Measurements from ENCODE around the gene SPEM1. TPM values are rescaled to one million over a fixed set of nuclear protein-coding genes. Genes with fewer than 3 reads are reported as not detected.

The SPEM1 gene
- total and polyA plus RNA-seq, 3 experiments from 2014 or later = not detected

DNA sequence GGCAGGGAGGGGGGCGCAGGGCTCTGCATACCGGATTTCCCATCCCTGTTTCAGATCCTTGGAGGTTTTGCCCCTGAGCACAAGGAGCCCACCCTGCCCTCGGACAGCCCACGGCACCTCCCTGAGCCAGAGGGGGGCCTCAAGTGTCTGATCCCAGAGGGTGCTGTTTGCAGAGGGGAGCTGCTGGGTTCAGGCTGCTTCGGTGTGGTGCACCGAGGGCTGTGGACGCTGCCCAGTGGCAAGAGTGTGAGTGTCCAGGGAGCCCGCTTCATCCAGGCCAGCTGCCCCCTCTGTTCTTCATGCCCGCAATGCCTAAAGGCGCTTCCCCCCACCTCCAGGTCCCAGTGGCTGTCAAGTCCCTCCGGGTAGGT, 36.8 kb upstream of the SPEM1 start:
- H3K4me3 ChIP-seq (ENCODE audit: low read length) = peak overlapping the region; percentile 83
- H3K27me3 Mint-ChIP-seq = peaks cover 18 to 33% of the 10 kb centered on the region in 2 donors

DNA sequence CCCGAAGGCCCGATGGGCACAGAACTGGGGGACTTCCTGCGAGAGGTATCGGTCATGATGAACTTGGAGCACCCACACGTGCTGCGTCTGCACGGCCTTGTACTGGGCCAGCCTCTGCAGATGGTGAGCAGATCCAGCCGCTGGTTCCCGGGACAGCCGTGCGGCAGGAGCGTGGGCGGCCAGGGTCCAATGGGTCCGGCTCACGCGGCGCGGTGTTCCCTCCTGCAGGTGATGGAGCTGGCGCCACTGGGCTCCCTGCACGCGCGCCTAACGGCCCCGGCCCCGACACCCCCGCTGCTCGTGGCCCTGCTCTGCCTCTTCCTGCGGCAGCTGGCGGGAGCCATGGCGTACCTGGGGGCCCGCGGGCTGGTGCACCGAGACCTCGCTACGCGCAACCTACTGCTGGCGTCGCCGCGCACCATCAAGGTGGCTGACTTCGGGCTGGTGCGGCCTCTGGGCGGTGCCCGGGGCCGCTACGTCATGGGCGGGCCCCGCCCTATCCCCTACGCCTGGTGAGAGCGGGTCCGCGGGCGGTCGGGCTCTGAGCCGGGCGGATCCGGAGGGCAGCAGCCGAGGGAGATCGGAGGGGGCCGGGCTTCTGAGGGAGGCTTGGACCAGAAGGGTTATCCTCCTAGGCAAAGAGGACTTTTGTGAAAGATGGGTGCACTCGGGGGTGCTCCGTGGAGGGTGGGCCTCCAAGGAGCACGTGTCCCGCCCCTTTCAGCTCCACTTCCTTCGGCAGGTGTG, 36.2 kb upstream of the SPEM1 start:
- H3K36me3 ChIP-seq (ENCODE audit: insufficient read depth, low read length) = no peaks in the 10 kb centered on the region
- H3K4me3 Mint-ChIP-seq = peak overlapping the region; percentile 78 to 92 (median 87)
- H3K4me1 ChIP-seq (ENCODE audit: insufficient read depth, low read length) = peaks cover 13% of the 10 kb centered on the region
- no peaks in the 10 kb centered on the region for H3K9me3 ChIP-seq (ENCODE audit: low read length)
- H3K27ac ChIP-seq (ENCODE audit: low read depth, low read length) = peak overlapping the region; percentile 79
- DNase-seq = peak; percentile 72 to 88 (median 80)
- peak overlapping the region; percentile 83 for H3K4me3 ChIP-seq (ENCODE audit: low read length)
- ChIA-PET POLR2A (interaction anchor here (0.7 to 1.9 kb wide), 15 partner anchors 9 to 100 kb away, joined by 3 to 16 read pairs (median 3); partner anchors contain the start of genes ACAP1, PLSCR3, POLR2A and TMEM102), CTCF (interaction anchor here (0.9 to 2.1 kb wide), 8 partner anchors 10 to 177 kb away, joined by 3 to 15 read pairs (median 4); partner anchors contain the start of genes PLSCR3 and TMEM102)
- peaks cover 16% of the 10 kb centered on the region for H3K27me3 ChIP-seq (ENCODE audit: insufficient read depth, low read length, poor library complexity, severe bottlenecking)
- peaks cover 0 to 5% (median 2%) of the 10 kb centered on the region in 5 donors for H3K9me3 Mint-ChIP-seq
- peaks cover 18 to 33% of the 10 kb centered on the region in 2 donors for H3K27me3 Mint-ChIP-seq
- H3K27ac Mint-ChIP-seq = peak overlapping the region; percentile 85 to 97 (median 92)
- peaks cover 0 to 19% (median 6%) of the 10 kb centered on the region in 3 donors for H3K36me3 Mint-ChIP-seq
- H3K4me1 Mint-ChIP-seq = peaks cover 12 to 16% (median 15%) of the 10 kb centered on the region in 3 donors

More for the DNA sequence above, 36.8 kb upstream of the SPEM1 start:
- peaks cover 13% of the 10 kb centered on the region for H3K4me1 ChIP-seq (ENCODE audit: insufficient read depth, low read length)
- H3K4me1 Mint-ChIP-seq = peaks cover 12 to 16% (median 15%) of the 10 kb centered on the region in 3 donors
- no peaks in the 10 kb centered on the region for H3K36me3 ChIP-seq (ENCODE audit: insufficient read depth, low read length)
- no peak for DNase-seq
- H3K36me3 Mint-ChIP-seq = peaks cover 0 to 14% (median 6%) of the 10 kb centered on the region in 3 donors
- ChIA-PET POLR2A (interaction anchor here (0.7 to 1.9 kb wide), 8 partner anchors 8 to 101 kb away, joined by 3 to 9 read pairs (median 4); partner anchors contain the start of genes POLR2A and TMEM102), CTCF (interaction anchor here (1.2 to 2.1 kb wide), 6 partner anchors 15 to 60 kb away, joined by 3 to 15 read pairs (median 4); partner anchors contain the start of gene TMEM102)
- H3K4me3 Mint-ChIP-seq = peak overlapping the region in 6 of 7 donors; percentile 39 to 88 (median 82)
- peaks cover 16% of the 10 kb centered on the region for H3K27me3 ChIP-seq (ENCODE audit: insufficient read depth, low read length, poor library complexity, severe bottlenecking)
- H3K9me3 Mint-ChIP-seq = peaks cover 0 to 5% (median 2%) of the 10 kb centered on the region in 5 donors
- H3K27ac Mint-ChIP-seq = peak overlapping the region in 5 of 8 donors; percentile 6 to 72 (median 57)
- H3K27ac ChIP-seq (ENCODE audit: low read depth, low read length) = peak overlapping the region; percentile 79
- no peaks in the 10 kb centered on the region for H3K9me3 ChIP-seq (ENCODE audit: low read length)

DNA sequence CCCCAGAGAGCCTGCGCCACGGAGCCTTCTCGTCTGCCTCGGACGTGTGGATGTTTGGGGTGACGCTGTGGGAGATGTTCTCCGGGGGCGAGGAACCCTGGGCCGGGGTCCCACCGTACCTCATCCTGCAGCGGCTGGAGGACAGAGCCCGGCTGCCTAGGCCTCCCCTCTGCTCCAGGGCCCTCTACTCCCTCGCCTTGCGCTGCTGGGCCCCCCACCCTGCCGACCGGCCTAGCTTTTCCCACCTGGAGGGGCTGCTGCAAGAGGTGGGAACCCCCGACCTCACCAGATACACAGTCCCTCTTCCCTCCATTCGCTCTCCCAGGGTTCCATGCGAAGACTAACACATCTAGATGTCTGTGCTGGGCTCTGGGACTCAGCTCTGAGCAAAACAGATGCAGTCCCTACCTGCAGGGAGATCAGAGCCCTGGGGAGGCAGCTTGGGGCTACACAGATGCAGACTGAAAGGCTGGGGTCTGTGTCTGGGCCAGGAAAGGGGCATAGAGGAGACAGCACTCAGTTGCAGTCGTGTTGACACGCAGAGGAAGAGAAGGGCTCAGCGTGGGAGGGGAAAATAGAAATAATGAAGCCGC, 35.5 kb upstream of the SPEM1 start:
- H3K4me3 Mint-ChIP-seq = peak overlapping the region; percentile 78 to 92 (median 87)
- H3K9me3 Mint-ChIP-seq = no peaks in the 10 kb centered on the region
- Histone ChIP-seq H3K27me3 (ENCODE audit: insufficient read depth, low read length, poor library complexity, severe bottlenecking) (peaks cover 16% of the 10 kb centered on the region), H3K9me3 (ENCODE audit: low read length) (no peaks in the 10 kb centered on the region), H3K4me3 (ENCODE audit: low read length) (peak overlapping the region; percentile 83), H3K27ac (ENCODE audit: low read depth, low read length) (peak overlapping the region; percentile 79), H3K36me3 (ENCODE audit: insufficient read depth, low read length) (peaks cover 4% of the 10 kb centered on the region), H3K4me1 (ENCODE audit: insufficient read depth, low read length) (peaks cover 13% of the 10 kb centered on the region)
- ChIA-PET POLR2A (interaction anchor here (0.5 to 1.9 kb wide), 14 partner anchors 9 to 100 kb away, joined by 3 to 16 read pairs (median 4); partner anchors contain the start of genes ACAP1, PLSCR3, POLR2A and TMEM102), CTCF (interaction anchor here (0.9 to 2.1 kb wide), 8 partner anchors 9 to 176 kb away, joined by 3 to 15 read pairs (median 4); partner anchors contain the start of genes PLSCR3 and TMEM102)
- H3K4me1 Mint-ChIP-seq = peaks cover 12 to 16% (median 16%) of the 10 kb centered on the region in 3 donors
- peaks cover 0 to 26% (median 0%) of the 10 kb centered on the region in 3 donors for H3K36me3 Mint-ChIP-seq
- peaks cover 16 to 26% of the 10 kb centered on the region in 2 donors for H3K27me3 Mint-ChIP-seq
- H3K27ac Mint-ChIP-seq = peak overlapping the region; percentile 85 to 97 (median 92)
- DNase-seq = no peak

DNA sequence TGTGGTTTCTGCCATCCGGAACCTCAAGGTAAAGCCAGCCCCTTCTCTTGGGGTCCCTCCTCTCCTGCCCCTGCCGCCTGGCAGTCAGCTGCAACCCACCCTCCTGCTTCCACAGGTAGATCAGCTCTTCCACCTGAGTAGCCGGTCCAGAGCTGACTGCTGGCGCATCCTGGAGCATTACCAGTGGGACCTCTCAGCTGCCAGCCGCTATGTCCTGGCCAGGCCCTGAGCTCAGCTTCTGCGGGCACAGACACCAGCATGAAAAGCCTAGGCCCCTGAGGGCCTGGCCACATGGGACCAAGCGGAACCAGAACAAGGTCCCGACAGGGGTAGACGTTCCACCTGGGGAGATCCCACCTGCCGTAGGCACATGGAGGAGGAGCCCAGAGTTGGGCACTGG, 31.3 kb upstream of the SPEM1 start:
- Mint-ChIP-seq H3K36me3 (peaks cover 0 to 60% (median 3%) of the 10 kb centered on the region in 3 donors), H3K9me3 (no peaks in the 10 kb centered on the region), H3K27me3 (no peaks in the 10 kb centered on the region), H3K27ac (peak overlapping the region in 2 of 8 donors; percentile 37 to 72), H3K4me1 (peaks cover 21 to 44% (median 28%) of the 10 kb centered on the region in 3 donors), H3K4me3 (peak overlapping the region in 1 of 7 donors; percentile 66)
- peaks cover 32% of the 10 kb centered on the region for H3K36me3 ChIP-seq (ENCODE audit: insufficient read depth, low read length)
- H3K4me3 ChIP-seq (ENCODE audit: low read length) = no peak overlapping the region
- no peak overlapping the region for H3K27ac ChIP-seq (ENCODE audit: low read depth, low read length)
- no peak for DNase-seq
- ChIA-PET POLR2A (interaction anchor here (0.6 kb wide), 1 partner anchor 184 kb away, joined by 5 read pairs; no protein-coding TSS in a partner anchor), CTCF (interaction anchor here (0.8 to 1.4 kb wide), 3 partner anchors 15 to 48 kb away, joined by 3 to 4 read pairs (median 3); partner anchors contain the start of gene TMEM256)
- peaks cover 35% of the 10 kb centered on the region for H3K4me1 ChIP-seq (ENCODE audit: insufficient read depth, low read length)
- H3K9me3 ChIP-seq (ENCODE audit: low read length) = no peaks in the 10 kb centered on the region
- no peaks in the 10 kb centered on the region for H3K27me3 ChIP-seq (ENCODE audit: insufficient read depth, low read length, poor library complexity, severe bottlenecking)

- peaks cover 0 to 64% (median 3%) of the 10 kb centered on the region in 3 donors for H3K36me3 Mint-ChIP-seq
- H3K4me3 Mint-ChIP-seq = peak overlapping the region in 1 of 7 donors; percentile 66
- peak overlapping the region in 3 of 8 donors; percentile 6 to 78 (median 37) for H3K27ac Mint-ChIP-seq
- no peak overlapping the region for H3K4me3 ChIP-seq (ENCODE audit: low read length)
- peaks cover 22 to 41% (median 27%) of the 10 kb centered on the region in 3 donors for H3K4me1 Mint-ChIP-seq
- no peaks in the 10 kb centered on the region for H3K9me3 Mint-ChIP-seq
- H3K9me3 ChIP-seq (ENCODE audit: low read length) = no peaks in the 10 kb centered on the region
- peaks cover 32% of the 10 kb centered on the region for H3K36me3 ChIP-seq (ENCODE audit: insufficient read depth, low read length)
- peaks cover 34% of the 10 kb centered on the region for H3K4me1 ChIP-seq (ENCODE audit: insufficient read depth, low read length)
- H3K27me3 ChIP-seq (ENCODE audit: insufficient read depth, low read length, poor library complexity, severe bottlenecking) = no peaks in the 10 kb centered on the region
- POLR2A ChIA-PET = no interaction called here
- CTCF ChIA-PET = interaction anchor here (0.6 kb wide), 1 partner anchor 10 kb away, joined by 4 read pairs; no protein-coding TSS in a partner anchor
- H3K27ac ChIP-seq (ENCODE audit: low read depth, low read length) = no peak overlapping the region
- DNase-seq = no peak
- no peaks in the 10 kb centered on the region for H3K27me3 Mint-ChIP-seq
Observed at GRCh38 chr17:7389924-7390910, 29.9 kb upstream of the SPEM1 start.

DNA sequence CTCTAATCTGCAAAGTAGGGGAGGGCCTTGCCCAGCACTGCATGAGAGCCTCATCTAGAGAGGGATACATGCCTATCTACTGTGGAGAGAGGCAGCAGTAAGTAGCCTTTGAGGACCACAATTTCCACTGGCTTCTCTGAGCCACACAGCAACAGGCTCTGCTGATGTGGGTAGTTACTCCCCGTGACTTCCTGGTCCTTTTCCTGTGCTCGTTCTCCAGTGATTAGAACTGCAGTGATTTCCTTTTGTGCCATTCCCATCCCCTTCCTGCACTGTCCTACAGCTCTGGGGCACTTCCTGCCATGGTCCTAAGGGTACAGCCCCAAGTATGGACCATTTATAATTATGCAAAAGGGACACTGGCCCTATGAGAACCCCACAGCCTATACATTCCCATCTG, 28.8 kb upstream of the SPEM1 start:
- H3K27ac Mint-ChIP-seq = peak overlapping the region in 4 of 8 donors; percentile 29 to 84 (median 37)

More for the DNA sequence above, 28.8 kb upstream of the SPEM1 start:
- Histone ChIP-seq H3K27ac (ENCODE audit: low read depth, low read length) (no peak overlapping the region), H3K4me1 (ENCODE audit: insufficient read depth, low read length) (peaks cover 35% of the 10 kb centered on the region), H3K36me3 (ENCODE audit: insufficient read depth, low read length) (peaks cover 32% of the 10 kb centered on the region), H3K9me3 (ENCODE audit: low read length) (no peaks in the 10 kb centered on the region), H3K27me3 (ENCODE audit: insufficient read depth, low read length, poor library complexity, severe bottlenecking) (no peaks in the 10 kb centered on the region), H3K4me3 (ENCODE audit: low read length) (no peak overlapping the region)
- Mint-ChIP-seq H3K4me3 (peak overlapping the region in 3 of 7 donors; percentile 23 to 76 (median 47)), H3K36me3 (peaks cover 0 to 62% (median 3%) of the 10 kb centered on the region in 3 donors), H3K9me3 (no peaks in the 10 kb centered on the region), H3K4me1 (peaks cover 22 to 46% (median 27%) of the 10 kb centered on the region in 3 donors), H3K27me3 (no peaks in the 10 kb centered on the region)
- ChIA-PET CTCF (no interaction called here), POLR2A (no interaction called here)
- no peak for DNase-seq
